Activated B cell treated with CpG ODN at 0.5 μM for 24 hours (primary cell): Measurements from ENCODE around the gene FAM83E. TPM values are rescaled to one million over a fixed set of nuclear protein-coding genes. Genes with fewer than 3 reads are reported as not detected.
A peak's percentile ranks its signal among the peaks of the same experiment; 100 is the strongest.

Experiments
- ATAC-seq: fragments of 200-7000 bp; cut with Tn5 transposase; one replicate; pipeline ENCODE4 v1.10.0; 2021; ENCODE audit warnings: low read depth, mild to moderate bottlenecking, moderate library complexity
- CTCF ChIA-PET: fragments of 350-600 bp; sonication (Branson Sonifier 250); formaldehyde crosslinking; loops from one replicate; lab custom pipeline; 2021; ENCODE audit warnings: antibody characterized with exemption; lab: Charles Lee
- POLR2A ChIA-PET: fragments of 350-600 bp; sonication (Branson Sonifier 250); formaldehyde crosslinking; loops from one replicate; lab custom pipeline; 2021; ENCODE audit warnings: antibody characterized with exemption; lab: Charles Lee
- DNase-seq: peaks from one replicate; pipeline ENCODE4 v3.0.0; 2022
- H3K27ac Mint-ChIP-seq: one replicate; pipeline ENCODE4 v1.8.0; 2020; ENCODE audit warnings: mixed read lengths
- H3K27me3 Mint-ChIP-seq: one replicate; pipeline ENCODE4 v1.8.0; 2021; ENCODE audit warnings: mixed read lengths
- H3K36me3 Mint-ChIP-seq: one replicate; pipeline ENCODE4 v1.8.0; 2021; ENCODE audit warnings: low read depth, mixed read lengths
- H3K4me1 Mint-ChIP-seq: one replicate; pipeline ENCODE4 v1.8.0; 2021; ENCODE audit warnings: mixed read lengths
- H3K4me3 Mint-ChIP-seq: one replicate; pipeline ENCODE4 v1.8.0; 2020; ENCODE audit warnings: mild to moderate bottlenecking, mixed read lengths
- H3K9me3 Mint-ChIP-seq: one replicate; pipeline ENCODE4 v1.8.0; 2020; ENCODE audit warnings: mixed read lengths
- CTCF ChIP-seq: fragments of 200-600 bp; IDR thresholded peaks from one replicate; pipeline ENCODE4 v1.8.0; 2022; ENCODE audit warnings: antibody characterized with exemption, mild to moderate bottlenecking
- intact Hi-C: fragments of 100-400 bp; cut with micrococcal nuclease; formaldehyde crosslinking; loops from one replicate; pipeline ENCODE4 v1.15.1; 2024
- total RNA-seq: library from RNA; stranded (reverse); gene quantifications from 2 replicates; pipeline ENCODE4 v1.2.3, GENCODE V29; 2022

The FAM83E gene
- 3.5 and 5.6 TPM in 2 replicates for total RNA-seq

DNA sequence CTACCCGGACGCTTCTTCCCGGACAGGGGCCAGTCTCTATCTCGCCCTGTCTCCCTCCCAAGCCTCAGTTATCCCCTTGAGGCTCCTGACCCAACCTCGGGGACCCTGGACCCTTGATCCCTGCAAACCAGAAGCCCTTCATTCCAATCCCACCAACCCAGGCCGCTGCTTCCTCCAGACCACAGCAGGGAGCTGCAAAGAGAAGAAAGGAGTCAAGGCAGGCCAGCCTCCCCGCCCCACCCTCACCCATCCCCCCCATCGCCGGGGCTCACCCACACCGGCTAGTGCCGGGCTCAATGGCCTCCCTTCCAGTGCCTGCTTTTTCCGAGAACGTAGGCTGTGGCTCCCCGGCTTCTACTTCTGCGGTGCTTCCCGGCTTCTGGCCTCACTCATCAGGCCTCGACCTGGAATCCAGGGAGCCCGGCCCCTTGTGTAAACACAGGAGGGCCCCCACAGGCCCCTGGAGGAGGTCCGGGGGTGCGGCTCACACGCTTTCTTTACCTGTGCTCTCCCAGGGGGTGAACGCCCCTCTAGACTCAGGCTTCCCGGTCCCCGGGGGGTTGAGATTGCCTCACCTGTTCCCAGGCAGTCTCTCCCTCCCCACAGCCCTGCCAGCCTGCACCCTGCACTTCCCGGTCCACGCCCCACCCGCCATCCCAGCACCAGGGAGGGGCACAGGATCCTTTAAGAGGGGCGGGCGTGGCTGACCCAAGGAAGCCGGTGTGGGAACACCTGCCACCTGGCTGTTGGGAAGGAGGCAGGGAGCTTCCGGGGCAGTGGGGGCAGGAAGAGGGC is at the start of gene FAM83E:
Gene FAM83E (minus strand): TSS at position 641 of the 795 bp plus-strand sequence. CDS start 1,704 bp downstream, outside the sequence.
- ATAC-seq: no peak
- no peak for DNase-seq
- intact Hi-C loops: no loop called here
- no peaks in the 10 kb centered on the region for H3K27me3 Mint-ChIP-seq
- peaks cover 34% of the 10 kb centered on the region for H3K4me1 Mint-ChIP-seq
- peak within 1 kb of the TSS; percentile 35 for H3K4me3 Mint-ChIP-seq
- POLR2A ChIA-PET: interaction anchor here (0.6 to 1.6 kb wide), 3 partner anchors 9 to 126 kb away, joined by 3 to 6 read pairs (median 6); no protein-coding TSS in a partner anchor
- CTCF ChIA-PET: no interaction called here
- H3K27ac Mint-ChIP-seq: no peak within 1 kb of the TSS
- peaks cover 47% of the 10 kb centered on the region for H3K36me3 Mint-ChIP-seq
- no peaks in the 10 kb centered on the region for H3K9me3 Mint-ChIP-seq
- no peak for TF ChIP-seq CTCF

DNA sequence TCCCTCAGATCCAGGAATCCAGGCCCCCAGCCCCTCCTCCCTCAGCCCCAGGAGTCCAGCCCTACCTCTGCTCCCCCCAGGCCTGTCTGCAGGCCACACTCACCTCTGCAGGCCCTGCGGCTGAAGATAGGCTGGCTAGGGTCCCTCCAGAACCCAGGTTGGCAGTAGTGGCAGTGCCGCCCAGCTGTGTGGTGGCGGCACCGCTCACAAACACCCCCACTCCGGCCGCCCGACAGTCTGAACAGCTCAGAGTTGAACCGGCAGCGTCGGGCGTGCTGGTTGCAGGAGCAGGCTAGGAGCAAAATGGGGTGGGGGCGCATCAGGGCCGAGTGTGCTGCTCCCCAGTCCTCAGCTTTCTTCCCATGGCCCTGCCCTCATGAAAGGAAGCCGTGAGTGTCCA is 49.6 kb upstream of the FAM83E start:
- ATAC-seq (no peak), DNase-seq (no peak)
- H3K27ac Mint-ChIP-seq: no peak overlapping the region
- H3K36me3 Mint-ChIP-seq: no peaks in the 10 kb centered on the region
- intact Hi-C loops: no loop called here
- no peak for TF ChIP-seq CTCF
- ChIA-PET POLR2A (no interaction called here), CTCF (no interaction called here)
- no peak overlapping the region for H3K4me3 Mint-ChIP-seq
- no peaks in the 10 kb centered on the region for H3K9me3 Mint-ChIP-seq
- H3K4me1 Mint-ChIP-seq: peaks cover 16% of the 10 kb centered on the region
- H3K27me3 Mint-ChIP-seq: no peaks in the 10 kb centered on the region

- Mint-ChIP-seq H3K27ac (no peak overlapping the region), H3K27me3 (no peaks in the 10 kb centered on the region), H3K4me3 (no peak overlapping the region), H3K9me3 (no peaks in the 10 kb centered on the region), H3K36me3 (no peaks in the 10 kb centered on the region), H3K4me1 (peaks cover 16% of the 10 kb centered on the region)
- ATAC-seq (no peak), DNase-seq (no peak)
- CTCF ChIA-PET: no interaction called here
- POLR2A ChIA-PET: no interaction called here
- no peak for TF ChIP-seq CTCF
- intact Hi-C loops: no loop called here
These were observed 48.8 kb upstream of the FAM83E start for GRCh38 chr19:48663667-48664066.

GRCh38 chr19:48661711-48662090 is 46.8 kb upstream of the FAM83E start:
- CTCF ChIA-PET: interaction anchor here (0.6 to 1.3 kb wide), 3 partner anchors 13 to 125 kb away, joined by 3 read pairs; no protein-coding TSS in a partner anchor
- Mint-ChIP-seq H3K9me3 (no peaks in the 10 kb centered on the region), H3K36me3 (no peaks in the 10 kb centered on the region), H3K27me3 (no peaks in the 10 kb centered on the region), H3K4me3 (no peak overlapping the region), H3K27ac (no peak overlapping the region), H3K4me1 (peaks cover 16% of the 10 kb centered on the region)
- POLR2A ChIA-PET: interaction anchor here (1.0 to 1.3 kb wide), 2 partner anchors 24 to 43 kb away, joined by 4 to 6 read pairs; partner anchors contain the start of genes RPL18 and SPHK2
- intact Hi-C loops: loop anchor here (1.0 to 2.0 kb wide), 2 partner anchors 15 to 53 kb away; partner anchors contain the start of gene CA11
- TF ChIP-seq CTCF: no peak
- ATAC-seq (no peak), DNase-seq (no peak)
